ENCODE results near the gene PRMT3.
A peak's percentile ranks its signal among the peaks of the same experiment; 100 is the strongest.

Gene PRMT3

GRCh38 chr11:20429216-20429615 is 41.7 kb downstream of the PRMT3 start:
- no peak for DNase-seq (ENCODE audit: low spot score)
- H4K91ac ChIP-seq (ENCODE audit: low read depth, low read length, poor library complexity) = no peak overlapping the region
- H3K36me3 ChIP-seq (replicated peaks in 1 of 2; ENCODE audit: control insufficient read depth in 2 of 2, insufficient read depth in 2 of 2, low read length in 2 of 2) = peaks cover 0 to 41% of the 10 kb centered on the region in 2 donors
- H2BK5ac ChIP-seq (ENCODE audit: low read length) = no peak overlapping the region
- H4K8ac ChIP-seq (ENCODE audit: low read depth, low read length) = no peak overlapping the region
- no peak overlapping the region for H3K18ac ChIP-seq (ENCODE audit: low read length)
- no peaks in the 10 kb centered on the region for H3K79me1 ChIP-seq (ENCODE audit: low read depth, low read length)
- no peaks in the 10 kb centered on the region for H3K4me1 ChIP-seq (ENCODE audit: control insufficient read depth in 2 of 2, insufficient read depth in 1 of 2, low read depth in 1 of 2, low read length in 2 of 2)
- H3K9me3 ChIP-seq (replicated peaks in 1 of 2; ENCODE audit: control insufficient read depth in 2 of 2, insufficient read depth in 1 of 2, low read depth in 1 of 2, low read length in 2 of 2) = no peaks in the 10 kb centered on the region
- no peak overlapping the region for H2BK15ac ChIP-seq (ENCODE audit: low read length)
- H2AK5ac ChIP-seq (ENCODE audit: low read depth, low read length) = no peak overlapping the region
- no peak overlapping the region for H2BK12ac ChIP-seq (ENCODE audit: low read length)
- no peak overlapping the region for H2BK120ac ChIP-seq (ENCODE audit: low read depth, low read length)
- no peak overlapping the region for H3K14ac ChIP-seq (ENCODE audit: low read length)
- no peak overlapping the region for H3K27ac ChIP-seq (replicated peaks; ENCODE audit: low read length)
- H3K4me3 ChIP-seq (ENCODE audit: low read length in 2 of 2) = no peak overlapping the region
- H3K27me3 ChIP-seq (ENCODE audit: control insufficient read depth in 3 of 3, insufficient read depth in 3 of 3, low read depth in 1 of 3, low read length in 3 of 3) = no peaks in the 10 kb centered on the region
- no CpG with 5 or more reads among the region's 5 CpGs for WGBS, 2 donors (ENCODE audit: extremely low coverage in 2 of 2, insufficient read length in 2 of 2, insufficient replicate concordance in 1 of 2)
- no peak overlapping the region for H3K9ac ChIP-seq (ENCODE audit: low read depth, low read length, poor library complexity)
- no peak overlapping the region for H3K4me2 ChIP-seq (ENCODE audit: insufficient read depth, low read length, poor library complexity, severe bottlenecking)
- H3K23ac ChIP-seq (ENCODE audit: low read depth, low read length, poor library complexity) = no peak overlapping the region
- H3K4ac ChIP-seq (ENCODE audit: low read length) = no peak overlapping the region
- H2AFZ ChIP-seq (ENCODE audit: low read length) = no peak overlapping the region

- Histone ChIP-seq H2BK12ac (ENCODE audit: low read length) (no peak overlapping the region), H3K14ac (ENCODE audit: low read length) (no peak overlapping the region), H4K8ac (ENCODE audit: low read depth, low read length) (no peak overlapping the region), H2AK5ac (ENCODE audit: low read depth, low read length) (no peak overlapping the region), H3K23ac (ENCODE audit: low read depth, low read length, poor library complexity) (no peak overlapping the region), H2AFZ (ENCODE audit: low read length) (no peak overlapping the region), H3K4me2 (ENCODE audit: insufficient read depth, low read length, poor library complexity, severe bottlenecking) (no peak overlapping the region), H3K9ac (ENCODE audit: low read depth, low read length, poor library complexity) (no peak overlapping the region), H3K4me3 (ENCODE audit: low read length in 2 of 2) (no peak overlapping the region), H3K4ac (ENCODE audit: low read length) (no peak overlapping the region), H3K36me3 (replicated peaks in 1 of 2; ENCODE audit: control insufficient read depth in 2 of 2, insufficient read depth in 2 of 2, low read length in 2 of 2) (peaks cover 0 to 9% of the 10 kb centered on the region in 2 donors), H3K27ac (replicated peaks; ENCODE audit: low read length) (no peak overlapping the region), H3K18ac (ENCODE audit: low read length) (peak overlapping the region; percentile 12), H3K27me3 (ENCODE audit: control insufficient read depth in 3 of 3, insufficient read depth in 3 of 3, low read depth in 1 of 3, low read length in 3 of 3) (no peaks in the 10 kb centered on the region), H3K79me1 (ENCODE audit: low read depth, low read length) (no peaks in the 10 kb centered on the region), H3K9me3 (replicated peaks in 1 of 2; ENCODE audit: control insufficient read depth in 2 of 2, insufficient read depth in 1 of 2, low read depth in 1 of 2, low read length in 2 of 2) (no peaks in the 10 kb centered on the region), H2BK15ac (ENCODE audit: low read length) (no peak overlapping the region), H3K4me1 (ENCODE audit: control insufficient read depth in 2 of 2, insufficient read depth in 1 of 2, low read depth in 1 of 2, low read length in 2 of 2) (no peaks in the 10 kb centered on the region), H2BK5ac (ENCODE audit: low read length) (no peak overlapping the region), H2BK120ac (ENCODE audit: low read depth, low read length) (no peak overlapping the region), H4K91ac (ENCODE audit: low read depth, low read length, poor library complexity) (no peak overlapping the region)
- WGBS, 2 donors (ENCODE audit: extremely low coverage in 2 of 2, insufficient read length in 2 of 2, insufficient replicate concordance in 1 of 2) = no CpG with 5 or more reads among the region's 2 CpGs
- no peak for DNase-seq (ENCODE audit: low spot score)
Measured at GRCh38 chr11:20438637-20439036, 51.1 kb downstream of the PRMT3 start.

- Histone ChIP-seq H3K23ac (ENCODE audit: low read depth, low read length, poor library complexity) (no peak overlapping the region), H3K4ac (ENCODE audit: low read length) (no peak overlapping the region), H3K36me3 (replicated peaks in 1 of 2; ENCODE audit: control insufficient read depth in 2 of 2, insufficient read depth in 2 of 2, low read length in 2 of 2) (peaks cover 0 to under 1% of the 10 kb centered on the region in 2 donors), H4K91ac (ENCODE audit: low read depth, low read length, poor library complexity) (no peak overlapping the region), H3K27me3 (ENCODE audit: control insufficient read depth in 3 of 3, insufficient read depth in 3 of 3, low read depth in 1 of 3, low read length in 3 of 3) (no peaks in the 10 kb centered on the region), H3K79me1 (ENCODE audit: low read depth, low read length) (no peaks in the 10 kb centered on the region), H3K9ac (ENCODE audit: low read depth, low read length, poor library complexity) (no peak overlapping the region), H3K4me1 (ENCODE audit: control insufficient read depth in 2 of 2, insufficient read depth in 1 of 2, low read depth in 1 of 2, low read length in 2 of 2) (no peaks in the 10 kb centered on the region), H2AFZ (ENCODE audit: low read length) (no peak overlapping the region), H3K4me3 (ENCODE audit: low read length in 2 of 2) (no peak overlapping the region), H3K4me2 (ENCODE audit: insufficient read depth, low read length, poor library complexity, severe bottlenecking) (no peak overlapping the region), H3K9me3 (replicated peaks in 1 of 2; ENCODE audit: control insufficient read depth in 2 of 2, insufficient read depth in 1 of 2, low read depth in 1 of 2, low read length in 2 of 2) (no peaks in the 10 kb centered on the region), H3K18ac (ENCODE audit: low read length) (no peak overlapping the region), H2BK15ac (ENCODE audit: low read length) (no peak overlapping the region), H3K27ac (replicated peaks; ENCODE audit: low read length) (no peak overlapping the region), H3K14ac (ENCODE audit: low read length) (no peak overlapping the region), H4K8ac (ENCODE audit: low read depth, low read length) (no peak overlapping the region), H2AK5ac (ENCODE audit: low read depth, low read length) (no peak overlapping the region), H2BK12ac (ENCODE audit: low read length) (no peak overlapping the region), H2BK5ac (ENCODE audit: low read length) (no peak overlapping the region), H2BK120ac (ENCODE audit: low read depth, low read length) (no peak overlapping the region)
- WGBS, 2 donors (ENCODE audit: extremely low coverage in 2 of 2, insufficient read length in 2 of 2, insufficient replicate concordance in 1 of 2) = no CpG with 5 or more reads among the region's 3 CpGs
- DNase-seq (ENCODE audit: low spot score) = no peak
Measured at GRCh38 chr11:20443596-20443995, 56.1 kb downstream of the PRMT3 start.

GRCh38 chr11:20444535-20444934 is 57.0 kb downstream of the PRMT3 start:
- H2AFZ ChIP-seq (ENCODE audit: low read length) = no peak overlapping the region
- no peak overlapping the region for H2BK5ac ChIP-seq (ENCODE audit: low read length)
- no peaks in the 10 kb centered on the region for H3K9me3 ChIP-seq (replicated peaks in 1 of 2; ENCODE audit: control insufficient read depth in 2 of 2, insufficient read depth in 1 of 2, low read depth in 1 of 2, low read length in 2 of 2)
- no peak overlapping the region for H3K4me2 ChIP-seq (ENCODE audit: insufficient read depth, low read length, poor library complexity, severe bottlenecking)
- H4K8ac ChIP-seq (ENCODE audit: low read depth, low read length) = no peak overlapping the region
- no peaks in the 10 kb centered on the region for H3K36me3 ChIP-seq (replicated peaks in 1 of 2; ENCODE audit: control insufficient read depth in 2 of 2, insufficient read depth in 2 of 2, low read length in 2 of 2)
- no peak overlapping the region for H3K14ac ChIP-seq (ENCODE audit: low read length)
- no peak overlapping the region for H3K9ac ChIP-seq (ENCODE audit: low read depth, low read length, poor library complexity)
- H2BK12ac ChIP-seq (ENCODE audit: low read length) = no peak overlapping the region
- no peak overlapping the region for H2BK120ac ChIP-seq (ENCODE audit: low read depth, low read length)
- no CpG with 5 or more reads among the region's 1 CpG for WGBS, 2 donors (ENCODE audit: extremely low coverage in 2 of 2, insufficient read length in 2 of 2, insufficient replicate concordance in 1 of 2)
- no peak for DNase-seq (ENCODE audit: low spot score)
- H3K4me3 ChIP-seq (ENCODE audit: low read length in 2 of 2) = no peak overlapping the region
- H3K18ac ChIP-seq (ENCODE audit: low read length) = no peak overlapping the region
- H3K4me1 ChIP-seq (ENCODE audit: control insufficient read depth in 2 of 2, insufficient read depth in 1 of 2, low read depth in 1 of 2, low read length in 2 of 2) = no peaks in the 10 kb centered on the region
- H3K79me1 ChIP-seq (ENCODE audit: low read depth, low read length) = no peaks in the 10 kb centered on the region
- no peak overlapping the region for H2AK5ac ChIP-seq (ENCODE audit: low read depth, low read length)
- H3K23ac ChIP-seq (ENCODE audit: low read depth, low read length, poor library complexity) = no peak overlapping the region
- H3K4ac ChIP-seq (ENCODE audit: low read length) = no peak overlapping the region
- no peak overlapping the region for H2BK15ac ChIP-seq (ENCODE audit: low read length)
- no peak overlapping the region for H3K27ac ChIP-seq (replicated peaks; ENCODE audit: low read length)
- no peaks in the 10 kb centered on the region for H3K27me3 ChIP-seq (ENCODE audit: control insufficient read depth in 3 of 3, insufficient read depth in 3 of 3, low read depth in 1 of 3, low read length in 3 of 3)
- no peak overlapping the region for H4K91ac ChIP-seq (ENCODE audit: low read depth, low read length, poor library complexity)
